HepG2 (cell line): ENCODE results near the gene CCDC86. TPM values are rescaled to one million over a fixed set of nuclear protein-coding genes. Genes with fewer than 3 reads are reported as not detected.

Experiments used
- ATAC-seq: fragments of 200-7000 bp; cut with Tn5 transposase; 3 replicates; pipeline ENCODE4 v1.9.1; 2020; ENCODE audit warnings: mild to moderate bottlenecking, moderate library complexity
- BruUV-seq: library from RNA; stranded (reverse); fragments of 400-500 nt; replicated peaks from 2 replicates; lab custom pipeline; 2021; lab: Mats Ljungman, UMichigan
- CTCF ChIA-PET: fragments of 300-600 bp; formaldehyde crosslinking; extraction: SDS; loops from one replicate; lab custom pipeline; 2021; ENCODE audit warnings: low total read pairs, inconsistent platforms, low intra/inter-chr PET ratio; lab: Yijun Ruan, JAX
- POLR2A ChIA-PET: fragments of 350-600 bp; sonication (Branson Sonifier 250); formaldehyde crosslinking; loops from one replicate; lab custom pipeline; 2020; ENCODE audit warnings: antibody characterized with exemption, inconsistent platforms; lab: Yijun Ruan, JAX
- DNase-seq: peaks from one replicate; pipeline ENCODE4 v3.0.0-alpha.2; 2015; ENCODE audit warnings: low spot score
- FAIRE-seq: peaks from 3 replicates; lab custom pipeline; 2011; peaks lifted over from hg19 to GRCh38; lab: Jason Lieb, UNC
- H2AFZ ChIP-seq: one replicate; pipeline ENCODE4 v1.6.1; 2011; ENCODE audit warnings: low read length, inconsistent platforms
- H3K27ac ChIP-seq: fragments of 300-600 bp; 3 replicates; pipeline ENCODE4 v1.8.0; 2011; ENCODE audit warnings: mixed run types, mild to moderate bottlenecking, mixed read lengths, low read length, inconsistent platforms; ENCODE audit not compliant: insufficient read depth; ENCODE audit errors: extremely low read length
- H3K27me3 ChIP-seq, 2 experiments: fragments of 200-600 bp in 1 of 2; 2 replicates in 1 of 2; 3 replicates in 1 of 2; pipeline versions ENCODE4 v1.6.0 to v1.8.0; 2011; ENCODE audit warnings: low read length in 2 of 2, mild to moderate bottlenecking in 2 of 2, moderate library complexity in 2 of 2, inconsistent platforms in 1 of 2; ENCODE audit not compliant: insufficient read depth in 2 of 2, control insufficient read depth in 1 of 2
- H3K36me3 ChIP-seq, 2 experiments: fragments of 200-600 bp in 1 of 2; replicated peaks in 1 of 2; 2 replicates in 1 of 2; 3 replicates in 1 of 2; pipeline versions ENCODE4 v1.5.1 to v1.8.0; 2011; ENCODE audit warnings: low read length in 2 of 2, inconsistent platforms in 1 of 2; ENCODE audit not compliant: insufficient read depth in 2 of 2, control insufficient read depth in 1 of 2
- H3K4me1 ChIP-seq: 2 replicates; pipeline ENCODE4 v1.5.1; 2012; ENCODE audit warnings: low read length, inconsistent platforms; ENCODE audit not compliant: insufficient read depth
- H3K4me2 ChIP-seq: 2 replicates; pipeline ENCODE4 v1.6.0; 2011; ENCODE audit warnings: low read depth, low read length, inconsistent platforms
- H3K4me3 ChIP-seq, 3 experiments: fragments of 200-600 bp in 1 of 3; sonication (generic), shearing (Covaris generic) in 1 of 3; replicated peaks in 1 of 3; 2 replicates each; pipeline ENCODE4 v1.5.1; 2011 to 2016; ENCODE audit warnings: low read length in 3 of 3, inconsistent platforms in 2 of 3, low read depth in 2 of 3, mild to moderate bottlenecking in 2 of 3, control low read depth in 1 of 3, mixed read lengths in 1 of 3; ENCODE audit not compliant: insufficient read depth in 1 of 3
- H3K79me2 ChIP-seq: one replicate; pipeline ENCODE4 v1.6.1; 2011; ENCODE audit warnings: low read length, inconsistent platforms; ENCODE audit not compliant: insufficient read depth
- H3K9ac ChIP-seq: 2 replicates; pipeline ENCODE4 v1.6.0; 2011; ENCODE audit warnings: mild to moderate bottlenecking, low read depth, low read length, inconsistent platforms; ENCODE audit not compliant: insufficient read depth
- H3K9me3 ChIP-seq: 2 replicates; pipeline ENCODE4 v1.5.1; 2012; ENCODE audit warnings: mild to moderate bottlenecking, low read length
- H4K20me1 ChIP-seq: 2 replicates; pipeline ENCODE4 v1.6.0; 2011; ENCODE audit warnings: inconsistent platforms, mild to moderate bottlenecking, low read length, moderate library complexity; ENCODE audit not compliant: insufficient read depth
- ATF1 ChIP-seq: IDR thresholded peaks from 2 replicates; pipeline ENCODE4 v1.6.1; 2016; ENCODE audit warnings: mild to moderate bottlenecking, control low read depth
- FOSL1 ChIP-seq: sonication (generic); formaldehyde crosslinking; IDR thresholded peaks from 2 replicates; pipeline ENCODE4 v1.9.0; 2021; ENCODE audit warnings: missing genetic modification reagents, borderline replicate concordance
- HHEX ChIP-seq: IDR thresholded peaks from 2 replicates; pipeline ENCODE4 v1.6.1; 2016; ENCODE audit warnings: control low read depth
- MIER2 ChIP-seq: IDR thresholded peaks from 2 replicates; pipeline ENCODE4 v1.6.1; 2016; ENCODE audit warnings: missing biosample characterization, missing genetic modification reagents
- MYC ChIP-seq: sonication (generic); formaldehyde crosslinking; IDR thresholded peaks from 2 replicates; pipeline ENCODE4 v1.9.0; 2021; ENCODE audit warnings: missing genetic modification reagents, borderline replicate concordance
- PTBP1 ChIP-seq: fragments of 200-400 bp; formaldehyde crosslinking; IDR thresholded peaks from 2 replicates; pipeline ENCODE4 v1.6.1; 2018; ENCODE audit warnings: low read length, low read depth; ENCODE audit not compliant: poor library complexity, severe bottlenecking
- SP5 ChIP-seq: IDR thresholded peaks from 2 replicates; pipeline ENCODE4 v1.6.1; 2016; ENCODE audit warnings: low read depth, borderline replicate concordance
- TCF7L2 ChIP-seq: IDR thresholded peaks from 2 replicates; pipeline ENCODE4 v1.6.1; 2011; ENCODE audit warnings: mild to moderate bottlenecking, low read depth, low read length, moderate library complexity
- TEAD2 ChIP-seq: sonication (generic); formaldehyde crosslinking; IDR thresholded peaks from 2 replicates; pipeline ENCODE4 v1.9.0; 2021; ENCODE audit warnings: missing genetic modification reagents
- ZBTB44 ChIP-seq: sonication (generic); formaldehyde crosslinking; IDR thresholded peaks from 2 replicates; pipeline ENCODE4 v1.4.0; 2020; ENCODE audit warnings: missing genetic modification reagents
- ZBTB8A ChIP-seq: sonication (generic); formaldehyde crosslinking; IDR thresholded peaks from 2 replicates; pipeline ENCODE4 v1.4.0; 2020; ENCODE audit warnings: mild to moderate bottlenecking, low read depth, missing genetic modification reagents, borderline replicate concordance
- ZKSCAN8 ChIP-seq: IDR thresholded peaks from 2 replicates; pipeline ENCODE4 v1.6.1; 2016; ENCODE audit warnings: borderline replicate concordance, missing genetic modification reagents, missing compliant biosample characterization
- whole genome bisulfite sequencing: methylation state at CpG from one replicate; pipeline ENCODE4 v1.1.6; 2017; ENCODE audit warnings: low lambda C conversion rate; 5-methylcytosine and 5-hydroxymethylcytosine counted together
- in situ Hi-C: cut with HindIII; loops from 2 replicates; pipeline ENCODE4 v1.10.0; 2017; ENCODE audit warnings: low pct_unique_long_range_greater_than_20kb; ENCODE audit not compliant: extremely low pct_ligation_motif_present
- intact Hi-C: fragments of 100-400 bp; cut with micrococcal nuclease; formaldehyde crosslinking; loops from one replicate; pipeline ENCODE4 v1.10.0; 2022; ENCODE audit not compliant: unreplicated experiment
- polyA plus RNA-seq, 8 experiments: library from polyadenylated mRNA; depleted of rRNA in 3 of 8; stranded (reverse) in 7 of 8; unstranded in 1 of 8; fragments of >200 nt; fragmentation: Illumina TruSeq in 4 of 8; extraction: Trizol in 4 of 8; gene quantifications; 2 replicates each; pipeline versions ENCODE4 v1.2.1 to v1.2.3, GENCODE V29; 2011 to 2016; ENCODE audit warnings: low read depth in 4 of 8, missing spikeins in 1 of 8, mixed read lengths in 1 of 8; ENCODE audit not compliant: insufficient read depth in 1 of 8
- total RNA-seq, 5 experiments: library from RNA; depleted of rRNA; stranded (reverse); fragments of >200 nt; fragmentation: Illumina TruSeq; extraction: Trizol; gene quantifications; 2 replicates each; pipeline ENCODE4 v1.2.3, GENCODE V29; 2016; ENCODE audit warnings: low read depth in 1 of 5
- TF ChIP-seq, protein P1 (sequence below): IDR thresholded peaks from 2 replicates; pipeline ENCODE4 v1.6.1; 2016; ENCODE audit warnings: missing genetic modification reagents, missing compliant biosample characterization
- TF ChIP-seq, protein P2 (sequence below): sonication (generic); formaldehyde crosslinking; IDR thresholded peaks from 2 replicates; pipeline ENCODE4 v1.4.0; 2020; ENCODE audit warnings: missing genetic modification reagents, borderline replicate concordance

The CCDC86 gene
- total and polyA plus RNA-seq, 2 of the 13 experiments (the other 11 are each of a cell fraction or from before 2014, with no cell fraction given): 33.8 to 37.6 TPM

DNA sequence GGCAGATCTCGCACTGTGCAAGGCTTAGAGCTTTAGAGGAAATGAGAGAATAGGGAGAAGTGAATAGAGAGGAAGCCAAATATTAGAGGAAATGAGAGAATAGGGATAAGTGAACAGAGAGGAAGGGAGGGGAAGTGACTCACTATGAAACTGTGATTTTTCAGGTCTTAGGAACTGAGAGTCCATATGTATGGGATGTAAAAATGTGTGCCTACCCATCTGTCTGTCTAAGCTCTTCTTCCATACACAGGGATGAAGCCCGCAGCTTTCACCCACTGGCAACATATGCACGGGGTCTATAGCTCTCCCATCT is 6.4 kb upstream of the CCDC86 start (continued):
- TF ChIP-seq PTBP1: no peak
- TF ChIP-seq SP5 (CRISPR knock-in tag): no peak
- no peak for TF ChIP-seq TEAD2 (CRISPR knock-in tag)
- no peak for TF ChIP-seq FOSL1
- TF ChIP-seq TCF7L2: no peak
- TF ChIP-seq, all 625 proteins: peak for 0

- no TSS peak for BruUV-seq
- POLR2A ChIA-PET: no interaction called here
- H3K4me1 ChIP-seq: peaks cover 20% of the 10 kb centered on the region
- FAIRE-seq (no peak), ATAC-seq (no peak), DNase-seq (no peak)
- H3K9ac ChIP-seq: no peak overlapping the region
- in situ Hi-C loops: no loop called here
- WGBS: 41% methylated on average over 9 of the region's 9 CpGs
- H3K27me3 ChIP-seq: no peaks in the 10 kb centered on the region
- TF ChIP-seq HHEX (no peak), MIER2 (CRISPR knock-in tag) (no peak), ATF1 (CRISPR knock-in tag) (no peak), ZBTB44 (no peak), ZKSCAN8 (CRISPR knock-in tag) (no peak), MYC (CRISPR knock-in tag) (no peak), ZBTB8A (CRISPR knock-in tag) (no peak)
- TF ChIP-seq, protein P1, sequence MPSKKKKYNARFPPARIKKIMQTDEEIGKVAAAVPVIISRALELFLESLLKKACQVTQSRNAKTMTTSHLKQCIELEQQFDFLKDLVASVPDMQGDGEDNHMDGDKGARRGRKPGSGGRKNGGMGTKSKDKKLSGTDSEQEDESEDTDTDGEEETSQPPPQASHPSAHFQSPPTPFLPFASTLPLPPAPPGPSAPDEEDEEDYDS (CRISPR knock-in tag): no peak
- TF ChIP-seq, protein P2, sequence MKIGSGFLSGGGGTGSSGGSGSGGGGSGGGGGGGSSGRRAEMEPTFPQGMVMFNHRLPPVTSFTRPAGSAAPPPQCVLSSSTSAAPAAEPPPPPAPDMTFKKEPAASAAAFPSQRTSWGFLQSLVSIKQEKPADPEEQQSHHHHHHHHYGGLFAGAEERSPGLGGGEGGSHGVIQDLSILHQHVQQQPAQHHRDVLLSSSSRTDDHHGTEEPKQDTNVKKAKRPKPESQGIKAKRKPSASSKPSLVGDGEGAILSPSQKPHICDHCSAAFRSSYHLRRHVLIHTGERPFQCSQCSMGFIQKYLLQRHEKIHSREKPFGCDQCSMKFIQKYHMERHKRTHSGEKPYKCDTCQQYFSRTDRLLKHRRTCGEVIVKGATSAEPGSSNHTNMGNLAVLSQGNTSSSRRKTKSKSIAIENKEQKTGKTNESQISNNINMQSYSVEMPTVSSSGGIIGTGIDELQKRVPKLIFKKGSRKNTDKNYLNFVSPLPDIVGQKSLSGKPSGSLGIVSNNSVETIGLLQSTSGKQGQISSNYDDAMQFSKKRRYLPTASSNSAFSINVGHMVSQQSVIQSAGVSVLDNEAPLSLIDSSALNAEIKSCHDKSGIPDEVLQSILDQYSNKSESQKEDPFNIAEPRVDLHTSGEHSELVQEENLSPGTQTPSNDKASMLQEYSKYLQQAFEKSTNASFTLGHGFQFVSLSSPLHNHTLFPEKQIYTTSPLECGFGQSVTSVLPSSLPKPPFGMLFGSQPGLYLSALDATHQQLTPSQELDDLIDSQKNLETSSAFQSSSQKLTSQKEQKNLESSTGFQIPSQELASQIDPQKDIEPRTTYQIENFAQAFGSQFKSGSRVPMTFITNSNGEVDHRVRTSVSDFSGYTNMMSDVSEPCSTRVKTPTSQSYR (CRISPR knock-in tag): no peak
- CTCF ChIA-PET: interaction anchor here (0.8 to 1.8 kb wide), 3 partner anchors 44 to 51 kb away, joined by 3 to 7 read pairs (median 3); no protein-coding TSS in a partner anchor
- H3K9me3 ChIP-seq: no peaks in the 10 kb centered on the region
- intact Hi-C loops: no loop called here
- H3K79me2 ChIP-seq: no peaks in the 10 kb centered on the region
- H3K36me3 ChIP-seq: no peaks in the 10 kb centered on the region
- no peak overlapping the region for H3K4me3 ChIP-seq
- H2AFZ ChIP-seq: no peak overlapping the region
- no peak overlapping the region for H3K27ac ChIP-seq
- H4K20me1 ChIP-seq: no peaks in the 10 kb centered on the region
- H3K4me2 ChIP-seq: no peak overlapping the region
Measured at GRCh38 chr11:60836866-60837515, 4.9 kb upstream of the CCDC86 start.
